Stimulated activated naive CD8-positive, alpha-beta T cell treated with anti-CD3 and anti-CD28 coated beads, Interleukin-15, Interleukin-2, amounts not matched to agents 100 ng/mL and 50 ng/mL, for 24 hours (primary cell): ENCODE data around the gene FRMD4B.

ENCODE experiments used
- H3K27ac Mint-ChIP-seq: one replicate; pipeline ENCODE4 v1.8.0; 2021; ENCODE audit warnings: mild to moderate bottlenecking, mixed read lengths
- H3K27me3 Mint-ChIP-seq: one replicate; pipeline ENCODE4 v1.8.0; 2021; ENCODE audit warnings: mixed read lengths
- H3K36me3 Mint-ChIP-seq: one replicate; pipeline ENCODE4 v1.8.0; 2021; ENCODE audit warnings: low read depth, mixed read lengths
- H3K4me1 Mint-ChIP-seq: one replicate; pipeline ENCODE4 v1.8.0; 2021; ENCODE audit warnings: low read depth, mixed read lengths
- H3K4me3 Mint-ChIP-seq: one replicate; pipeline ENCODE4 v1.8.0; 2021; ENCODE audit warnings: mild to moderate bottlenecking, mixed read lengths
- H3K9me3 Mint-ChIP-seq: one replicate; pipeline ENCODE4 v1.8.0; 2021; ENCODE audit warnings: mixed read lengths

The FRMD4B gene

GRCh38 chr3:69219101-69219708 lies 166.7 kb downstream of the FRMD4B start:
- Mint-ChIP-seq H3K4me3 (no peak overlapping the region), H3K27ac (no peak overlapping the region), H3K4me1 (peaks cover 5% of the 10 kb centered on the region), H3K36me3 (no peaks in the 10 kb centered on the region), H3K9me3 (no peaks in the 10 kb centered on the region), H3K27me3 (no peaks in the 10 kb centered on the region)

DNA sequence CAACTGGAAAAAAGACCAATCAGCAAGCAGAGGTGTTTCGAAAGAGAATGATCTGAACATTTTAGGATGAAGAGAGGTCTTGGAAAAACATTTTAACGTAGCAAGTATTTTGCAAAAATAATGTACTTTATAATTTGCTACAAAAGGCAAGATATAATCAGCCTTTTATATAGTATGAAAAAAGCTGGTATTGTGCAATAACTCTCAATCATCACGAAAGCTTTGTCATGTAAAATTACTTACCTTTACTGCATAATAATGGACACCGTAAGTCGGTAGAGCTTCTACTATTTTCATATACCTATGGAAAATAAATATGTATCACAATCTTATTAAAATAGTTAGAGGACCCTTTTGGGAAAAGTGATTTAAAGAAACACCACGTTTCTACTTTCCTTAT lies 167.8 kb downstream of the FRMD4B start:
- no peaks in the 10 kb centered on the region for H3K36me3 Mint-ChIP-seq
- H3K27ac Mint-ChIP-seq, result no peak overlapping the region
- no peaks in the 10 kb centered on the region for H3K9me3 Mint-ChIP-seq
- H3K4me3 Mint-ChIP-seq, result no peak overlapping the region
- peaks cover 14% of the 10 kb centered on the region for H3K4me1 Mint-ChIP-seq
- H3K27me3 Mint-ChIP-seq, result no peaks in the 10 kb centered on the region

DNA sequence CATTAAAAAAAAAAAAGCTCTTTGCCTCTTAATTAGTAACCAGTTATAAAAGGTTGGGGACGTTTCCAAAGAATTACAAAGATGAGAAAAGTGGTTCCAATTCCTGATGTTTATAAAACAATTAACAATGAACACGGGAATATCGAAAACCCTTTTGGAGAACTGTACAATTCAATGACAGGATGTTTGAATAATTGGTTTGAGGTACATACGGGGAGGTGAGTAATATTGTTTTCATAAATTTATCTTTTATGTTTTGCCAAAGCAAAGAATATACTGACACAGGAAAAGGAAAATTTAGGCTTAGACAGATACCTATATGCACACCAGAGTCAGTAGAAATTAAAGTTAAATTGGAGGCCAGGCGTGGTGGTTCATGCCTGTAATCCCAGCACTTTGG lies 168.9 kb downstream of the FRMD4B start:
- no peaks in the 10 kb centered on the region for H3K36me3 Mint-ChIP-seq
- peaks cover 22% of the 10 kb centered on the region for H3K4me1 Mint-ChIP-seq
- no peaks in the 10 kb centered on the region for H3K9me3 Mint-ChIP-seq
- H3K27me3 Mint-ChIP-seq, result no peaks in the 10 kb centered on the region
- H3K27ac Mint-ChIP-seq, result no peak overlapping the region
- no peak overlapping the region for H3K4me3 Mint-ChIP-seq

DNA sequence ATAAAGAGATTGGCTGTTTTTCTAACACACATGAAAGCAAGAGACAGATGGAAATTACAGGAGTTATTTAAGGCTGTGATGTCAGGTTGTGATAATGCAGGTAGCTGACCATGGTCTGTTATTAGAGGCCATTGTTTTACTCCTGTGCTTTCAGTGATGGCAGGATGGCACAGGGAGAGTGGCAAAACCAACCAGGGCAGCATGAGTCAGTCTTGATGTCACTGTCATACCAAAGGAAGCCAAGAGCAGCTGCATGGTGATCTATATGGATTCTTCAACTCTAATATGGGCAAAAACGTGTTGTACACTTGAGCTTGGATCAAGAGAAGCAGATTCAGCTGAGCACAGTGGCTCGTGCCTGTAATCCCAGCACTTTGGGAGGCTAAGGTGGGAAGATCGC lies 171.6 kb downstream of the FRMD4B start:
- H3K27me3 Mint-ChIP-seq, result no peaks in the 10 kb centered on the region
- H3K36me3 Mint-ChIP-seq, result no peaks in the 10 kb centered on the region
- H3K4me3 Mint-ChIP-seq, result no peak overlapping the region
- H3K27ac Mint-ChIP-seq, result no peak overlapping the region
- no peaks in the 10 kb centered on the region for H3K9me3 Mint-ChIP-seq
- peaks cover 39% of the 10 kb centered on the region for H3K4me1 Mint-ChIP-seq

DNA sequence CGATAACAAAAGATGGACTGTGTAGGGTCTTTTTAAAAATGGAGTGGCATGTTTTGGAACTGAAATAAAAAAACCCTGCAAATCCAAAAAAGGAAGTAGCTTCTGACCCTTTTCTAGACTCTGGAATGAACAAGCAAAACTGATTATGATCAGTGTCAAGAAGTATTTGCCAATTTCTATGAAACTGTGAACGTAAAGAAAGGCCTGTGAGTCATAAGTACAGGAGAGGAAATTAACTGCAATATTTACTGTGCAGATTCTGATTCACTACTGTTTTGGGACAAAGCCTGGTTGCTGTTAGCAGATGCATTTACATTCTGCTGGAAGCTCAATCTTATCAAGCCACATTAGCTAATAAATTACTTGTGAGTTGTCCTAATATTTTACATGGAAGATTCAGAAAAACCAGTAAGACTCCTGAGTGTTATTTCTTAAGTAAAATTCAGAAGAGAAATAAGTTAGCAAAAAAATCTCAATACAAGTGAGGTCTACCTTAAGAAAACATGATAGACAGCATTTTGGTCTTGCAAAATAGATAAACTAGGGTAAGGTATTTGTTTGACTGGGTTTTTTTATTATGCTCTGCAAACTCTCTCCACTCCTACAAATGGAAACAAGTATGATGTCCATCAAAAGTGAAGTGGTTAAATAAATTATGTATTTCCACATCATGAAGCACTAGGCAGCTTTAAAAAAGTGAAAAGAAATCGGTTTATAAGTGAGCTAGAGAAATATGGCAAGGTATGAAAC lies 173.3 kb downstream of the FRMD4B start:
- H3K4me3 Mint-ChIP-seq, result peak overlapping the region; percentile 17
- H3K9me3 Mint-ChIP-seq, result no peaks in the 10 kb centered on the region
- H3K36me3 Mint-ChIP-seq, result no peaks in the 10 kb centered on the region
- no peaks in the 10 kb centered on the region for H3K27me3 Mint-ChIP-seq
- peaks cover 42% of the 10 kb centered on the region for H3K4me1 Mint-ChIP-seq
- peak overlapping the region; percentile 51 for H3K27ac Mint-ChIP-seq

DNA sequence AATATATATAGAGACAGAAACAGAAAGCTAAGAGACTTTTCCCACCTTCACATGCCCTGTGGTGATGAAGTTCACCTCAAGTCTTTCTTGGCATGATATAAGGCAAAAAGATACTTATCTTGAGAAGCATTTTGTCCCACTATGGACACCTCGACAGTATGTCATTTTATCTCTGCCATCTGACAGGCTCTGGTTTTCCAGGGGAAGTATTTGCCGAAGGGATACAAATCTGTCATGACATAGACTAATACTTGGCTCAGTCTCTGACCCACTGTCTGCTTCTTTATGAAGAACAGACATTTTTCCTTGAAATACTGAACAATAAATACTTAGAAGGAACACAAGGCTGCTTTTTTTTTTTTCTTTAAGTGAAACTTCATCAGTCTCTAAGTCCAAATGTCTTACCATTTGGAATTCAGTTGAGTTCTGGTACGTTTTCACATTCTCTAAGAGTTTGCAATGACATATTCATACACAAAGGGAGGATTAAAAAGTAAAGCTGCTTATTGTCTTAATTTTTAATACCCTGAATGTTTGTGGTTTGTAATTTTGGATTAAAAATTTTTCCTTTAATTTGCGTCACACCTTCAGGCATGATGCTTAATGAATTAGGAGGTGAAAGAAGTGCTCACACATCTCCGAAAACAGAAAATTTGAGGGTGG lies 175.7 kb downstream of the FRMD4B start:
- H3K27ac Mint-ChIP-seq, result no peak overlapping the region
- H3K4me3 Mint-ChIP-seq, result no peak overlapping the region
- H3K27me3 Mint-ChIP-seq, result no peaks in the 10 kb centered on the region
- no peaks in the 10 kb centered on the region for H3K9me3 Mint-ChIP-seq
- H3K36me3 Mint-ChIP-seq, result no peaks in the 10 kb centered on the region
- H3K4me1 Mint-ChIP-seq, result peaks cover 63% of the 10 kb centered on the region

DNA sequence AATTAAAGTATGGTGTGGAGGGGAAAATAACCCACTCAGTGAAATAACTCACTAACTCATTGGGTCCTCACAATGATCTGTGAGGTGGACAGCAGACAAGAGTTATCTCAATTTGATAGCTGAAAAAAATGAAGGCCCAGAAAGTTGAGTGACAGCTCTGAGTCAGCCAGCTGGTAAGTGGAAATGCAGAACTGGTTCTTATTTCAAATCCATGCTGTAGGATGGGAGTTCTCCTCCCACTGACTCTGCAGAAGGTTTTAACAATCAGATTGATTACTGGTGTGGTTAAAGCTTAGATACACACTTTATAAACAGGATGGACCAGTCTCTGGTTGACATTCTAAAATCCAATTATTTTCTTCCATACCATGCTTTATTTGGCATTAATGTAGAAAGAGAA lies 176.5 kb downstream of the FRMD4B start:
- Mint-ChIP-seq H3K4me3 (no peak overlapping the region), H3K36me3 (no peaks in the 10 kb centered on the region), H3K9me3 (no peaks in the 10 kb centered on the region), H3K27ac (no peak overlapping the region), H3K4me1 (peaks cover 69% of the 10 kb centered on the region), H3K27me3 (no peaks in the 10 kb centered on the region)

DNA sequence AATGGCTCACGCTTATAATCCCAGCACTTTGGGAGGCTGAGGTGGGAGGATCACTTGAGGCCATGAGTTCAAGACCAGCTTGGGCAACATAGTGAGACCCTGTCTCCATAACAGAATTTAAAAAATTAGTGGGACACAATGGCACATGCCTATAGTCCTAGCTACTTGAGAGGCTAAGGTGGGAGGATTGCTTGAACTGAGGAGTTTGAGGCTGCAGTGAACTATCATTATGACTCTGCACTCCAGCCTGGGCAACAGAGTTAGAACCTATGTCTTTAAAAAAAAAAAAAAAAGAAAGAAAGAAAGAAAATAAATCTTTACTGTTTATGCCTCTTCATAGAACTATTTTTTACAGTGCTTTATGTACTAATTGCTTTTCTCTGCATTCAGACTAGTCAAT lies 178.9 kb downstream of the FRMD4B start:
- no peaks in the 10 kb centered on the region for H3K27me3 Mint-ChIP-seq
- peaks cover 66% of the 10 kb centered on the region for H3K4me1 Mint-ChIP-seq
- no peak overlapping the region for H3K4me3 Mint-ChIP-seq
- H3K36me3 Mint-ChIP-seq, result no peaks in the 10 kb centered on the region
- H3K9me3 Mint-ChIP-seq, result no peaks in the 10 kb centered on the region
- no peak overlapping the region for H3K27ac Mint-ChIP-seq

DNA sequence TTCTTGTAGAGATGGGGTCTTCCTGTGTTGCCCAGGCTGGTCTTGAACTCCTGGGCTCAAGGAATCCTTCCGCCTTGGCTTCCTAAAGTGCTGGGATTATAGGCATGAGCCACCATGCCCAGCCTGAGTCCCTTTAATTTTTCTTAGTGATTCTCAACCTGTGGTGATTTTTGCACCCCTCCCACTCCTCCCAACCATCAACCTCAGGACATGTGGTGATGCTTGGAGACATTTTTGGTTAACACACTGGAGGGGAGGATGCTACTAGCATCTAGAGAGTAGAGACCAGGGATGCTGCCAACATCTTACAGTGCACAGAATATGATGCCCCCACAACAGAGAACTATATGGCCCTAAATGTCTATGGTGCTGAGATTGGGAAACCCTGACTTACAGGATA lies 180.5 kb downstream of the FRMD4B start:
- Mint-ChIP-seq H3K27me3 (no peaks in the 10 kb centered on the region), H3K36me3 (no peaks in the 10 kb centered on the region), H3K4me3 (no peak overlapping the region), H3K9me3 (no peaks in the 10 kb centered on the region), H3K27ac (peak overlapping the region; percentile 75), H3K4me1 (peaks cover 61% of the 10 kb centered on the region)

GRCh38 chr3:69204315-69204957 lies 181.5 kb downstream of the FRMD4B start:
- peak overlapping the region; percentile 52 for H3K4me3 Mint-ChIP-seq
- peak overlapping the region; percentile 83 for H3K27ac Mint-ChIP-seq

DNA sequence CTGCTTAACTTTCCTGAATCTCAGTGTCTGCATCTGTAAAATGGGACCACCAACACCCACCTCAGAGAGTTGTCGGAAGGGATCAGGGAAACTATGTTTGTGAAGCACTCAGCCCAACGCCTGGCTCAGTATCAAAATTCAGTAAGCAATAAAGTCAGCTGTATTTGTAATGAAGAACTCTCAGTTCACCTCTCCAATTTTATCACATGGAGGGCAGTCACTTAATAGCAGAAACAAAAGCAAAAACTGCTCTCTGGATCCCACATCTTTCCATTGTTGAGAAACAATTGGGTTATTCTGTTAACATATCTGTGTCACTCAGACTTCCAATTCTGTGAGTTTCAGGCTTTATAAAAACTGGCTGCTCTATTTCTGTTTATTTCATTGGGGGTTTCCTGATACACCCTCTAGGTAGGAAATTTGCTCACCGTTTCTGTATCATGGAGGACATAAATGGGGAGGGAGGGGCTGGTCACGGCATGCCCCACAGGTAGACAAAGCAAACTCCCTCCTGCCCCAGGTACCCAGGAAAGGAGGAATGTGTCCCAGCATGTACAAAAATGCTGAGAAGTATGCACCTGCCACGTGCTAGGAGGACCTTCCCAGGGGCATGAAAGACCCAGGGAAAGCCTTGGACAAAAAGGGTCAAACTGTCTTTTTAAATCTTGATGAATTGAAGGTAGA lies 182.1 kb downstream of the FRMD4B start:
- Mint-ChIP-seq H3K27me3 (no peaks in the 10 kb centered on the region), H3K4me3 (peak overlapping the region; percentile 52), H3K27ac (peak overlapping the region; percentile 83), H3K36me3 (no peaks in the 10 kb centered on the region), H3K9me3 (no peaks in the 10 kb centered on the region), H3K4me1 (peaks cover 69% of the 10 kb centered on the region)

More at GRCh38 chr3:69204315-69204957, 181.5 kb downstream of the FRMD4B start:
- peaks cover 67% of the 10 kb centered on the region for H3K4me1 Mint-ChIP-seq
- H3K9me3 Mint-ChIP-seq, result no peaks in the 10 kb centered on the region
- H3K36me3 Mint-ChIP-seq, result no peaks in the 10 kb centered on the region
- H3K27me3 Mint-ChIP-seq, result no peaks in the 10 kb centered on the region

DNA sequence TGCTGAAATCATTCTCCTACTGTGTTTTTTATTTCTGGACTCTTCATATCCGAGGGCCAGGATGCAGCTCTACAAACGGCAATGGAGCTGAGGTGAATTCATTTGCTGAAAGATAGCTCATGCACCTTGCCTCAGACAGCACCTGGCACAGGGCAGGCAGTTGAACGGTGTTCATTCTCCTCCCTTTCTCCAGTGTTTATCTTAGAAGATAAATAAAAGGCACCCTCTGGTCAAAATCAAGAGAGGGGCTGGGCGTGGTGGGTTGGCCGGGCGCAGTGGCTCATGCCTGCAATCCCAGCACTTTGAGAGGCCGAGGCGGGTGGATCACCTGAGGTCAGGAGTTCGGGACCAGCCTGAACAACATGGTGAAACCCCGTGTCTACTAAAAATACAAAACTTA lies 184.2 kb downstream of the FRMD4B start:
- H3K36me3 Mint-ChIP-seq, result peaks cover 6% of the 10 kb centered on the region
- no peaks in the 10 kb centered on the region for H3K27me3 Mint-ChIP-seq
- no peaks in the 10 kb centered on the region for H3K9me3 Mint-ChIP-seq
- peaks cover 83% of the 10 kb centered on the region for H3K4me1 Mint-ChIP-seq
- no peak overlapping the region for H3K27ac Mint-ChIP-seq
- H3K4me3 Mint-ChIP-seq, result no peak overlapping the region

GRCh38 chr3:69200384-69201068 lies 185.4 kb downstream of the FRMD4B start:
- peaks cover 78% of the 10 kb centered on the region for H3K4me1 Mint-ChIP-seq
- peak overlapping the region; percentile 97 for H3K27ac Mint-ChIP-seq

DNA sequence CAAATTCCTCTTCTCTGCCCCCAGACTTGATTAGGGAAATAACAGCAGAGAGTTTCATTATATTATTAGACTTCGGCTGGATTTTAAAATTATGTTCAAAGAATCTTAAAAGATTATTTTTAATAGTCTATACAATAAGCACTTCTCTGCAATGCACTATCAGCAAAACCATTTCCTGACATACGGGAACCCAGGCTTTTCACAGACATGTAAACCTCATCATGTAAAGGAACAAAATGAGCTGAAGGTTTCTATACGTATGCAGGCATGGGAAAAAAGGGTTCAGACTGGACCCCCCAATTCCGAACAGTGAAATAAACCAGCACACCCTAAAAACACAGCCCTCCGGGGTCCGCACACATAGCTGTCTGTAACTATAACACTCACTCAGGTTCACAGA lies 185.9 kb downstream of the FRMD4B start:
- peaks cover 3% of the 10 kb centered on the region for H3K27me3 Mint-ChIP-seq
- H3K4me3 Mint-ChIP-seq, result peak overlapping the region; percentile 83
- no peaks in the 10 kb centered on the region for H3K9me3 Mint-ChIP-seq
- H3K27ac Mint-ChIP-seq, result peak overlapping the region; percentile 97
- H3K4me1 Mint-ChIP-seq, result peaks cover 72% of the 10 kb centered on the region
- peaks cover 16% of the 10 kb centered on the region for H3K36me3 Mint-ChIP-seq

More at GRCh38 chr3:69200384-69201068, 185.4 kb downstream of the FRMD4B start:
- H3K9me3 Mint-ChIP-seq, result no peaks in the 10 kb centered on the region
- peaks cover 10% of the 10 kb centered on the region for H3K36me3 Mint-ChIP-seq
- peak overlapping the region; percentile 83 for H3K4me3 Mint-ChIP-seq
- H3K27me3 Mint-ChIP-seq, result peaks cover under 1% of the 10 kb centered on the region
